Stimulated activated CD8-positive, alpha-beta memory T cell treated with anti-CD3 and anti-CD28 coated beads, Interleukin-15, amount 100 ng/mL, for 24 hours (primary cell): ENCODE data around the gene SFTA2.
"Not testable (repeated sequence)": the region's sequence is repeated elsewhere in the genome, so short reads cannot be mapped to it uniquely, and the experiment has no call there.

Experiments
- DNase-seq: peaks from one replicate; pipeline ENCODE4 v3.0.0-alpha.2; 2020; ENCODE audit warnings: low read depth

The SFTA2 gene

GRCh38 chr6:30912746-30913520 lies 19.0 kb downstream of the SFTA2 start:
- no peak for DNase-seq

- DNase-seq: not testable (repeated sequence)
Observed at GRCh38 chr6:30910473-30910872, 21.5 kb downstream of the SFTA2 start.

- DNase-seq: no peak
Observed at GRCh38 chr6:30908700-30909099, 23.3 kb downstream of the SFTA2 start.

- peak; percentile 75 for DNase-seq
Observed at GRCh38 chr6:30907758-30908591, 24.0 kb downstream of the SFTA2 start, which contains the start of gene GTF2H4. TSS of gene GTF2H4 (plus strand) at chr6:30908207.

- not testable (repeated sequence) for DNase-seq
Observed at GRCh38 chr6:30907290-30907757, 24.6 kb downstream of the SFTA2 start.

- DNase-seq: no peak
Observed at GRCh38 chr6:30903236-30903635, 28.7 kb downstream of the SFTA2 start.

- DNase-seq: no peak
Observed at GRCh38 chr6:30902709-30903108, 29.3 kb downstream of the SFTA2 start.

- DNase-seq: not testable (repeated sequence)
Observed at GRCh38 chr6:30902196-30902595, 29.8 kb downstream of the SFTA2 start.

GRCh38 chr6:30901436-30901835 lies 30.5 kb downstream of the SFTA2 start:
- no peak for DNase-seq

GRCh38 chr6:30900863-30901417 lies 31.0 kb downstream of the SFTA2 start:
- DNase-seq: no peak

- DNase-seq: no peak
Observed at GRCh38 chr6:30898750-30899360, 33.1 kb downstream of the SFTA2 start.

- no peak for DNase-seq
Observed at GRCh38 chr6:30897882-30898281, 34.1 kb downstream of the SFTA2 start.

GRCh38 chr6:30896541-30896940 lies 35.4 kb downstream of the SFTA2 start:
- DNase-seq: no peak

- DNase-seq: no peak
Observed at GRCh38 chr6:30895343-30895742, 36.6 kb downstream of the SFTA2 start.

GRCh38 chr6:30894935-30895334 lies 37.0 kb downstream of the SFTA2 start:
- no peak for DNase-seq

- DNase-seq: no peak
Observed at GRCh38 chr6:30894381-30894780, 37.6 kb downstream of the SFTA2 start.

- no peak for DNase-seq
Observed at GRCh38 chr6:30893666-30894065, 38.3 kb downstream of the SFTA2 start.

GRCh38 chr6:30893001-30893591 lies 38.9 kb downstream of the SFTA2 start:
- no peak for DNase-seq

GRCh38 chr6:30891816-30892538 lies 40.0 kb downstream of the SFTA2 start:
- no peak for DNase-seq

GRCh38 chr6:30891450-30891723 lies 40.6 kb downstream of the SFTA2 start:
- DNase-seq: no peak

GRCh38 chr6:30890646-30891449 lies 41.1 kb downstream of the SFTA2 start:
- no peak for DNase-seq
